Fibroblast of villous mesenchyme (primary cell): ENCODE results near the gene IGFBP5. TPM values are rescaled to one million over a fixed set of nuclear protein-coding genes. Genes with fewer than 3 reads are reported as not detected.

Source experiments
- DNase-seq: peaks from one replicate; pipeline ENCODE4 v3.0.0-alpha.2; 2010; ENCODE audit warnings: low read depth
- H3K4me3 ChIP-seq: 2 replicates; pipeline ENCODE4 v1.5.1; 2011; ENCODE audit warnings: low read depth, mild to moderate bottlenecking, low read length
- CTCF ChIP-seq: IDR thresholded peaks from 2 replicates; pipeline ENCODE4 v1.5.1; 2012; ENCODE audit warnings: low read depth, mild to moderate bottlenecking, low read length; ENCODE audit not compliant: insufficient read depth
- total RNA-seq: library from RNA; depleted of rRNA; stranded (reverse); fragments of >200 nt; gene quantifications from 2 replicates; pipeline ENCODE4 v1.2.3, GENCODE V29; 2012

Gene IGFBP5
- total RNA-seq, 1 donor: 644 TPM

GRCh38 chr2:216643986-216644659 is 51.2 kb downstream of the IGFBP5 start:
- TF ChIP-seq CTCF: no peak
- no peak overlapping the region for H3K4me3 ChIP-seq
- no peak for DNase-seq

- no peak overlapping the region for H3K4me3 ChIP-seq
- TF ChIP-seq CTCF: no peak
- no peak for DNase-seq
Observed at GRCh38 chr2:216637472-216637871, 57.9 kb downstream of the IGFBP5 start.

GRCh38 chr2:216636551-216637450 is 58.5 kb downstream of the IGFBP5 start:
- H3K4me3 ChIP-seq: peak overlapping the region; percentile 70
- TF ChIP-seq CTCF: no peak
- DNase-seq: peak; percentile 77

GRCh38 chr2:216635701-216636550 is 59.4 kb downstream of the IGFBP5 start:
- TF ChIP-seq CTCF: no peak
- peak overlapping the region; percentile 70 for H3K4me3 ChIP-seq
- peak; percentile 40 for DNase-seq

GRCh38 chr2:216635171-216635570 is 60.2 kb downstream of the IGFBP5 start:
- peak; percentile 30 for DNase-seq
- TF ChIP-seq CTCF: no peak
- peak overlapping the region; percentile 70 for H3K4me3 ChIP-seq

- no peak for TF ChIP-seq CTCF
- DNase-seq: no peak
- peak overlapping the region; percentile 70 for H3K4me3 ChIP-seq
Observed at GRCh38 chr2:216634370-216635148, 60.8 kb downstream of the IGFBP5 start.
